Brain microvascular endothelial cell (primary cell): ENCODE data around the gene ABT1.

Experiments
- DNase-seq: peaks from one replicate; pipeline ENCODE4 v3.0.0-alpha.2; 2020
- H3K27ac ChIP-seq: fragments of 250-450 bp; sonication (Bioruptor Pico); 2 replicates; pipeline ENCODE4 v1.5.1; 2020; ENCODE audit warnings: mild to moderate bottlenecking, moderate library complexity
- H3K27me3 ChIP-seq: fragments of 250-450 bp; sonication (Bioruptor Pico); replicated peaks from 2 replicates; pipeline ENCODE4 v1.5.1; 2020; ENCODE audit warnings: mild to moderate bottlenecking
- H3K36me3 ChIP-seq: fragments of 250-450 bp; sonication (Bioruptor Pico); replicated peaks from 2 replicates; pipeline ENCODE4 v1.5.1; 2020; ENCODE audit warnings: mild to moderate bottlenecking
- H3K4me3 ChIP-seq: 2 replicates; pipeline ENCODE4 v1.5.1; 2011; ENCODE audit warnings: low read depth, mild to moderate bottlenecking, control low read depth, low read length, moderate library complexity
- CTCF ChIP-seq: IDR thresholded peaks from 2 replicates; pipeline ENCODE4 v1.5.1; 2011; ENCODE audit warnings: low read depth, mild to moderate bottlenecking, moderate library complexity, low read length, control low read depth, inconsistent platforms; ENCODE audit errors: missing control alignments
- in situ Hi-C: cut with HindIII; loops from 2 replicates; pipeline ENCODE4 v1.10.0; 2017; ENCODE audit warnings: low sequenced_read_pairs, low pct_ligation_motif_present

The ABT1 gene

DNA sequence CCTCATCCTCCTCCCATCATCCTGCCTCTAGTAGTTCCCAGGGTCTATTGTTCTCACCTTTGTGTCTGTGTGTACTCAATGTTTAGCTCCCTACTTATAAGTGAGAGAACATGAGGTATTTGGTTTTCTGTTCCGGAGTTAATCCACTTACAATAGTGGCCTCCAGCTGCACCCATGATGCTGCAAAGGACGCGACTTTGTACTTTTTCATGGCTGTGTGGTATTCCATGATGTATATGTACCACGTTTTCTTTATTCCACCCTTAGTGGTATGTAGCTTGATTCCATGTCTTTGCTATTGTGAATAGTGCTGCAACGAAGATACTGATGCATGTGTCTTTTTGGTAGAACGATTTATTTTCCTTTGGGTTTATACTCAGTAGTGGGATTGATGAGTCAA is 18.5 kb upstream of the ABT1 start:
- H3K4me3 ChIP-seq = no peak overlapping the region
- no peak for DNase-seq
- H3K27me3 ChIP-seq = no peaks in the 10 kb centered on the region
- no peaks in the 10 kb centered on the region for H3K36me3 ChIP-seq
- in situ Hi-C loops = no loop called here
- H3K27ac ChIP-seq = no peak overlapping the region
- TF ChIP-seq CTCF = no peak

DNA sequence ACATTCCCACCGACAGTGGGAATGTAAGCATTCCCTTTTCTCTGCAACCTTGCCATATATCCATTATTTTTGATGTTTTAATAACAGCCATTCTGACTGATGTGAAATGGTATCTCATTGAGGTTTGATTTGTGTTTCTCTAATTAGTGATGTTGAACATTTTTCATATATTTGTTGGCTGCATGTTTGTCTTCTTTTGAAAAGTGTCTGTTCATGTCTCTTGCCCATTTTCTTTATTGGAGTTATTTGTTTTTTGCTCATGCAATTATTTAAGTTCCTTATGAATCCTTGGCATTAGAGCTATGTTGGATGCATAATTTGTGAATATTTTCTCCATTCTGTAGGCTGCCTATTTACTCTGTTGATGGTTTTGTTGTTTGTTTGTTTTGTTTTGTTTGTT is 18.0 kb upstream of the ABT1 start:
- DNase-seq = no peak

GRCh38 chr6:26581164-26581915 is 15.4 kb upstream of the ABT1 start:
- Histone ChIP-seq H3K27me3 (peaks cover 2% of the 10 kb centered on the region), H3K4me3 (no peak overlapping the region), H3K27ac (no peak overlapping the region), H3K36me3 (no peaks in the 10 kb centered on the region)
- no peak for TF ChIP-seq CTCF
- DNase-seq = no peak
- in situ Hi-C loops = no loop called here

More for the DNA sequence above, 18.0 kb upstream of the ABT1 start:
- Histone ChIP-seq H3K4me3 (no peak overlapping the region), H3K27me3 (no peaks in the 10 kb centered on the region), H3K27ac (no peak overlapping the region), H3K36me3 (no peaks in the 10 kb centered on the region)
- no peak for TF ChIP-seq CTCF
- in situ Hi-C loops = no loop called here

GRCh38 chr6:26588965-26589364 is 7.8 kb upstream of the ABT1 start:
- in situ Hi-C loops = no loop called here
- Histone ChIP-seq H3K4me3 (no peak overlapping the region), H3K27me3 (peaks cover 3% of the 10 kb centered on the region), H3K27ac (no peak overlapping the region), H3K36me3 (no peaks in the 10 kb centered on the region)
- DNase-seq = no peak
- no peak for TF ChIP-seq CTCF

DNA sequence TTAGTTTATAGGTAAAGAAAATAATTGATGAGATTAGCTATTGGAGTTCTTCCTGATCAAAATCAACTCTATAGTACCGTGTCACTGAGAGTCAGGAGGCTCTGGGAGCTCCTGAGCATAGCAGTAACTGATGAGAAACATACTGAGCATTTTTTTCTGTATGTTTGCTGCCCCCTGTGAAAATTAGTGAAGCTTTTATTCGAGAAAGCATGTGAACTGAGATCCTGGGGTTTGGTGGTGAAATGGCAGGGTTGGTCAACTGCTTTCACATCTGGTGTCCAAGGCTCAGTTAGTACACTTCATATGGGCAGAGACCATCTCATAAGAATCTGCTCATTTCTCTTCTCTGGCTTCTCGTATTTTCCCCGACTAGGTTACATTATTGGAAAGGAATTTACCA is 4.1 kb upstream of the ABT1 start:
- Histone ChIP-seq H3K27ac (no peak overlapping the region), H3K36me3 (no peaks in the 10 kb centered on the region), H3K4me3 (no peak overlapping the region), H3K27me3 (peaks cover 2% of the 10 kb centered on the region)
- in situ Hi-C loops = no loop called here
- DNase-seq = no peak
- no peak for TF ChIP-seq CTCF
